DMS53 treated with DMSO at 0.1 percent for 48 hours (cell line): ENCODE results near the gene INKA2.
A peak's percentile ranks its signal among the peaks of the same experiment; 100 is the strongest.

Experiments
- DNase-seq: peaks from one replicate; lab custom pipeline; 2025; ENCODE audit not compliant: unreplicated experiment; lab: John Stamatoyannopoulos, UW

INKA2 gene

DNA sequence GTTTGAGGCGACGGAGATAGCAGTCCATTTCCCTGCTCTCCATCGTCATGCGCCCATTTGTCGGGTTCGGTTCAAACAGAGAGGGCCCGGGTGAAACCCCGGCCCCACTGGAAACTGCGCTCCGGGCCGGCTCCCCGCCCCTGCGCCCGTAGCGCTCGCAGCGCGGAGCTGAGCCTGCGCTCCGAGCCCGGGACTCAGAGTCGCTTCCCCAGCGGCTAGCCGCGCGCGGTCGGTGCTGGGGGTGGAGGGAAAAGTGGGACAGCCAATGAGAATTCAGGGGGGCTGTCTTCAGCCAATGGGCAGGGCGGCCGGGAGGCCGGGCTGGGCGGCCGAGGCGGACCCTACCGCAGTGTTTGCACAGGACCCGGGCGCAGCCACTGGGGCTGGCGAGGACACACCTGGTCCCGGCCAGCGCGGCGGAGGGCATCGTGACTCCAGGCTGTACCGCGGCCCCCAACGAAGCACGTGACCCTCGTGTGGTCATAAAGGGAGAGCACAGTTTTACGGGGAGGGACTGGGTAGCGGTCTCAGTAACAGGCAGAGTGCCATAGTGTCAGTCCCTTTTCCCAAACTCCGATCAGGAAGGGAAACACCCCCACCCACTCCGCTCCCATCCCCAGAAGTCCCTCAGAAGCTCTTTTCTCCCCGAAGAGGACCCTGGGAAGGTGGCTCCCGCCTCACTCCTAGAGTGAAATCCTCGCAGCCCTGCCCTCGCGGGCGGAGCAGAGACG lies at the start of gene INKA2:
INKA2 (minus strand) TSS at position 202 of the 731 bp plus-strand sequence; CDS start at position 49, 153 bp downstream.
- DNase-seq, result peak; percentile 91

GRCh38 chr1:111786669-111787207 lies 47.5 kb upstream of the INKA2 start:
- no peak for DNase-seq

DNA sequence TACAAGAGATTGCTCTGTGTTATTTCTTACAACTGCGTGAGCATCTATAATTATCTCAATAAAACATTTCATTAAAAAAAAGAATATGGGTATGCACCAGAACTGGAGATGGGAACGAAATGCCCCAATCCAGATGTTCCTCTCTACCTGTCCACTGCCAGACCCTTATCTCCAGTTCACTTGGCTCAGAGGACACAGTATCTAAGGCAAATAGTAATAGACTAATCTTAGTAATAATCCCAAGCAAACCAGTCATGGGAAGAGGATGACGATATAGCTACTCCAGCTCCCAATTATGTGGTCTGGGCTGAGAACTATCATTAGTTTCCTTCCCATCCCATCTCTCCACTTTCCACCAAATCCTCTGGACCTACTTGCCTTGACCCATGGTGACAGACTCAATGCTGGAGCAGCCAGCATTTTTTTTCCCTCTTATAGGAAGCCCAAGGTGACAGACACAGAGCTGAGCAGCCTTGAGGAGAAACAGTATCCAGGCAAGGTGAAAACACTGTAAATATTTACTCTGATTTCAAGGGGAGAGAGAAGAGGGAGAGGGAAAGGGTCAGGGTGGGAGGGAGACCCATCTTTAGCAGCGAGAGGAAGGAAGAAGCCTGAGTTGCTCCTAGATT lies 45.2 kb upstream of the INKA2 start:
- no peak for DNase-seq

GRCh38 chr1:111779546-111779945 lies 40.4 kb upstream of the INKA2 start:
- no peak for DNase-seq

DNA sequence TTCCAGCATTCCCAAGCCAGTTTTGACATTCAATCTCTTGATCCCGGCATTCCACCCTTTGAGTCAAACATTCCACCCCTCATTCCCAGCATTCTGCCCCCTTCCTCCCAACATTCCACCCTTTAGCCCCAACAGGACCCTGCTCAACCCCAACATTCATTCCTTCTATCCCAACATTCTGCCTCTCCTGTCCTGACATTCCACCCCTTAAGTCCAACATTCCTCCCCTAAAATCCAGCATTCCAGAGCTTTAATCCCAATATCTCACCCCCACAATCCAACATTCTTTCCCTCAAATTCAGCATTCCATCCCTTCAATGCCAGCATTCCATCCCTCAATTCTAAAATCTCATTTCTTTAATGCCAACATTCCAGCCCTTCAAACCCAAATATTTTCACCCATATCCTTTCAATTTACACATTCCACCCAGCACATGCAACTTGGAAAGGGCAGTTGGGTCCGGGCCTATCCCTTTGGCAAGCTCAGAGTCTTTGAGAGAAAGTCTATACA lies 39.4 kb upstream of the INKA2 start:
- DNase-seq, result no peak

DNA sequence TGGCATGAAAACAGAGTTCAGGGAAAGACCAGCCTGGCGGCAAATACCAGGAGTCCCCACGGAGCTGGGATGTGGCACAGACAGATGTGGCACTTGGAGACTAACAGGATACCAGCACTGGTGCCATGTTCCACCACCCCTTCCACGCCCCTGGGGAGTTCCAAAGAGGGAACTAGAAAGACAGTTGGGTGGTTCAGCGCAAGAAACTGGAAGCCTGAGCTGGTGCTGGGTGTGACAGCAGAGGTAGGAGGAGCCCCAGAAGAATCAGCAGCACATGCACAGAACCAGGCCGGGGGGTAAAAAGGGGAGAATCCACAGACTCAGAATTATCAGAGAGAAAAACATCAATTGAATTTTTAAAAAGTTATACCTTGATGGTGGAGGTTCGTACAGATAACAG lies 38.9 kb upstream of the INKA2 start:
- no peak for DNase-seq

DNA sequence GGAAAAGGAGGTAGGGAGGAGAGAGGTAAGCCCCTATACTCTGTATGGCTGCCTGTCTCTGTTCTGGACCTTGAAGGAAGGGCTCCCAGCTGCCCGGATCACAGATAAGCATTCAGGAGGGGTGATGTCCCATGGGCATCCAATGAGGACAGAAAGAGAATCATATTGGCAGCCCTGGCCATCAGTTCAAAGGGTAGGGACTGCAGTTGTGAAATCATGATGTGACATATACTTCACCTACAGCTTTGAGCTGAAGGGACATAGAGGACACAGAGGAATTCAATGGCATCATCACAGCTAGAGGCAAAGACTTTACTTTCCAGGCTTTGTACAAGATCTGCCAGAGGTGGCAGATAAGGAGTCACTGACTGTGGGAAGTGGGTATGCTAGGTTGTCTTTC lies 38.1 kb upstream of the INKA2 start:
- DNase-seq, result no peak

DNA sequence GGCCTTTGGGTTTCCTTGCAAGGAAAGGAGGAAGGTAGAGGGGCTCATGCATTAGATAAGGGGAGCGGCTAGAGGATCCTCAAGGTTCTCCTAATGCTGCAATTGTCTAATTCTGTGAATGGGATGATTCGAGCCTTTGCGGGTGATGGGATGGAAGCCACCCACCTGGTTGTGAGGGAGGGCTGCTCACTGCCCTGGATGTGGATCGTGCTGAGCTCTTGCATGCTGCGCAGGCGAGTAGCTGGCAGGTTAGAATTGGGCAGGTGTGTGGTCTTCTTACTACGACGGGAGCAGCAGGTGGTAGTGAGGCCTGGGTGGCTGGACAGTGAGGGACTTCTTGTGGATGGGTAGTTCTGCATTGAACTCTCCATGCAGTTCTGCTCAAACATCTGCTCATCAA lies 37.7 kb upstream of the INKA2 start:
- no peak for DNase-seq

GRCh38 chr1:111776391-111776790 lies 37.2 kb upstream of the INKA2 start:
- DNase-seq, result no peak

DNA sequence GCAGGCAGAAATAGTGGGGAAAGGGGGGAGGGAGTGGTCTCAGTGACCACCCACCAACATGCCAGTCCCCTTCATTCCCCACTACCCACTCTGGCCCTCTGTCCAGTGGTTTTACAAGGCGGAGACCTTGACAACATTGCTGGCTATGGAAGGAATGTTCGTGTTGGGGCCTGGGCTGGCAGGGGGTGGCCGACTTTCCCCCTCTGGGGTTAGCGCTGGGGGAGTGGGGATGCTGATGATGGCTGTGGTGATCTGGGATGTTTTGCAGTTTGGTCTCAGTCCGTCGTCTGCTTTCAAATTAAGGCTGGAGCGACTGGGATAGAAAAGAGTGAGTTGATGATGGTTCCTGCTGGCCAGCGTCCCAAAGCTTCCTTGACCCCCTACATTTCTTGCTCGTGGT lies 36.8 kb upstream of the INKA2 start:
- no peak for DNase-seq

GRCh38 chr1:111770916-111771315 lies 31.7 kb upstream of the INKA2 start:
- no peak for DNase-seq

DNA sequence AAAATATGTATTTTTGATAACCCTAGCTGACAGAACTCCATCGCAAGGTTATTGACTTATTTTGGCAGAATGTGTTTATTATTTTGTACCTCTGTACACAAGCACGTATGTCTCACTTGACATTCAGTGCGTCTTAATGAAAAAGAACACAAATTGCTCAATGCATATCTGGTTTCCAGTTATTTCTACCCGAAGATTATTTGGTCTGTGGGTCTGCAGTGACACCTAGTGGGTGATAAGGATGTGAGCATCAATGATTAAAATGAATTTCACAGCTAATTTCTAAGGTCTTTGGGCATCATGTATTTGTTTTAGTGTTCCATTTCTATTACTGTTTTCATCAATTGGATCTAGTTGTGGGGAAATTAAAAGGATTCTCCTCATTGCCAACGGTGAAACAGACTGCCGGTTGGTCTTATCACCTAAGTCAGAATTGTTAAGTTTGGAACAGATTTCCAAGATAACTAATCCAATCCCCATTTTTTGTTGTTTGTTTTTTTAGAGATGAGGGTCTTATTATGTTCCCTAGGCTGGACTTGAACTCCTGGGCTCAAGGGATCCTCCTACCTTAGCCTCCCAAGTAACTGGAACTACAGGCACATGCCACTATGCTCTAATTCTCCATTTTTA lies 30.4 kb upstream of the INKA2 start:
- DNase-seq, result peak; percentile 72

DNA sequence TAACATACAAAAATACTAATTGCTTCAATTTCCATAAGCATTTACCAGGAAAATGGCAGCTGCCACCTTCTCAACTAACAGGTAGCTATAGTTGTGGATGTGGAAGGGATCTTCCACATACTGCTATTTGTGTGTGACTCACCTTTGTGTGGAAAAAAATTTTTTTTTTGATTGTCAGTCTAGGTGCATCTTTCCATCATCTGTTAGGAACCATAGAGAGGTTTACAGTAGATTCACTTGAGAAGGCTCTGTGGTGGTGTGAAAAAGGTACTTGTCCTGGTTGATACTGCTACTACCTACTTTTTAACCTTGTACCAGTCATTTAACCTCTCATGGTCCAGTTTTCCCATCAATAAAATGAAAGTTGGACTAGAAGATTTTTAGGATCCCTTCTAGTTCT lies 29.4 kb upstream of the INKA2 start:
- DNase-seq, result no peak

- peak; percentile 80 for DNase-seq
Observed at GRCh38 chr1:111768023-111768422, 28.8 kb upstream of the INKA2 start.

DNA sequence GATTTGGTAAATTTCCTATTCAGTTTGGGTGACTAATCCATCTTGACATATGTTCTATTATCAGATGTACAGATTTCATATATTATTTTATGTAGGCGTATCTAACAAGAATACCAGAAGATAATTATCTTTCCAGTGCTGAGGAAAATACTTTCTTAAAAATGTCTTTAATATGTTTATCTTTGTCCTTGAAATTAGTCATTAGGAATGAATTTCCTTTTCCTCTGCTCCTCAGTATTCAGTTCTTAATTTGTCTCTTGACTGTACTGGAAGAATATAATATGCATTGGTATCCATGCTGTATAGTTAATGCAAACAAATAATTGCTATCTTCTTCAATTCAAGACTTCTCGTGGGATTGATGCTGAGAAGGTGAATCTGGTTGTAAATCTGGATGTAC lies 23.1 kb upstream of the INKA2 start:
- DNase-seq, result no peak

- no peak for DNase-seq
Observed at GRCh38 chr1:111761717-111762116, 22.5 kb upstream of the INKA2 start.

DNA sequence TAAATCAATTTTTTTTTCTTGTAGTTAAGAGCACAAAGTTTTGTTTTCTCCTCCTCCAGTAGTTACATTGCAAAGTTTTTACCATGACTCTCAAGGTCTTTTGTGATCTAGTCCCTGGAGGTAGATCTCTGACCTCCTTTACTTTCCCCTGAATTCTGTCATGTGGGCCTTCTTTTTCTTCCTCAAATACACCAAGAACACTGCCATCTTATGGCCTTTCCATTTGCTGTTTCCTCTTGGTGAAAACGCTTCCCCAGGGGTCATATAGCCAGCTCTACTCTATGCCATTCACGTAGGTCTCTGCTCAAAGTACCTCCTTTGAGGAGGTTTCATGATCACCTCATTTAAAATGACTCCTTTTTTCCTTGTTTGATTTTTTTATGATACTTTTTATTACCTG lies 19.2 kb upstream of the INKA2 start:
- no peak for DNase-seq

- no peak for DNase-seq
Observed at GRCh38 chr1:111756124-111756513, 16.9 kb upstream of the INKA2 start.

- peak; percentile 88 for DNase-seq
Observed at GRCh38 chr1:111755331-111756123, 16.3 kb upstream of the INKA2 start, which contains the start of gene DDX20. TSS of gene DDX20 (plus strand) at chr1:111755901. CDS start at chr1:111755925, 24 bp downstream.

GRCh38 chr1:111754984-111755330 lies 15.8 kb upstream of the INKA2 start:
- DNase-seq, result peak; percentile 34
